MCF 10A (cell line): ENCODE data around the gene GTF2IRD1. TPM values are rescaled to one million over a fixed set of nuclear protein-coding genes. Genes with fewer than 3 reads are reported as not detected.

Source experiments
- Bru-seq: library from RNA; stranded (reverse); fragments of 400-500 nt; gene quantifications from one replicate; lab custom pipeline; 2021; lab: Mats Ljungman, UMichigan
- BruChase-seq, 2 experiments: library from RNA; stranded (reverse); fragments of 400-500 nt; gene quantifications; one replicate each; lab custom pipeline; 2021; lab: Mats Ljungman, UMichigan
- BruUV-seq: library from RNA; stranded (reverse); fragments of 400-500 nt; replicated peaks from 2 replicates; lab custom pipeline; 2021; lab: Mats Ljungman, UMichigan
- CTCF ChIA-PET: fragments of 300-600 bp; sonication (Branson Sonifier 250); formaldehyde crosslinking; extraction: SDS; loops from one replicate; lab custom pipeline; 2021; ENCODE audit warnings: antibody characterized with exemption, inconsistent platforms; lab: Yijun Ruan, JAX
- POLR2A ChIA-PET: fragments of 300-600, 350-650 bp; sonication (Branson Sonifier 250); formaldehyde crosslinking; extraction: SDS; loops from one replicate; lab custom pipeline; 2020; ENCODE audit warnings: antibody characterized with exemption, inconsistent platforms; lab: Yijun Ruan, JAX
- DNase-seq: peaks from one replicate; pipeline ENCODE4 v3.0.0-alpha.2; 2018; ENCODE audit not compliant: unreplicated experiment
- H3K27ac Mint-ChIP-seq: one replicate; pipeline ENCODE4 v1.8.0; 2022; ENCODE audit warnings: mild to moderate bottlenecking, low read depth, mixed read lengths; ENCODE audit not compliant: unreplicated experiment
- H3K27me3 Mint-ChIP-seq: one replicate; pipeline ENCODE4 v1.8.0; 2022; ENCODE audit warnings: mixed read lengths; ENCODE audit not compliant: insufficient read depth, unreplicated experiment
- H3K36me3 Mint-ChIP-seq: one replicate; pipeline ENCODE4 v1.8.0; 2022; ENCODE audit warnings: mild to moderate bottlenecking, moderate library complexity, mixed read lengths; ENCODE audit not compliant: insufficient read depth, unreplicated experiment
- H3K4me1 Mint-ChIP-seq: one replicate; pipeline ENCODE4 v1.8.0; 2022; ENCODE audit warnings: mixed read lengths; ENCODE audit not compliant: insufficient read depth, unreplicated experiment
- H3K4me3 Mint-ChIP-seq: one replicate; pipeline ENCODE4 v1.8.0; 2022; ENCODE audit warnings: mild to moderate bottlenecking, moderate library complexity, mixed read lengths; ENCODE audit not compliant: unreplicated experiment
- H3K9me3 Mint-ChIP-seq: one replicate; pipeline ENCODE4 v1.8.0; 2022; ENCODE audit warnings: mixed read lengths; ENCODE audit not compliant: unreplicated experiment
- intact Hi-C: fragments of 100-400 bp; cut with micrococcal nuclease; formaldehyde crosslinking; loops from 2 replicates; pipeline ENCODE4 v1.14.1; 2022
- long read RNA-seq: library from polyadenylated mRNA; stranded (forward); transcript quantifications from one replicate; pipeline ENCODE4 v2.0.0, GENCODE V29; 2022
- total RNA-seq: library from RNA; stranded (reverse); gene quantifications from 2 replicates; pipeline ENCODE4 v1.2.3, GENCODE V29; 2022
- TF ChIP-seq, protein P1 (sequence below): fragments of 200-600 bp; IDR thresholded peaks from one replicate; pipeline ENCODE4 v1.8.0; 2022; ENCODE audit warnings: antibody characterized with exemption, mild to moderate bottlenecking; ENCODE audit not compliant: unreplicated experiment

GTF2IRD1 gene
- total RNA-seq = 77.6 and 83.1 TPM in 2 replicates
- Bru-seq, nascent RNA = percentile 75 among the genes with signal in this experiment
- BruChase-seq, experiment 1, labeled RNA remaining after a 6-hour chase = percentile 77 among the genes with signal in this experiment
- BruChase-seq, experiment 2, labeled RNA remaining after a 2-hour chase = percentile 75 among the genes with signal in this experiment
- long read RNA-seq, transcript GTF2IRD1-202 (27 exons, 3,077 nt) = major isoform, 25 of 95 reads
- long read RNA-seq, transcript GTF2IRD1-201 (27 exons, 3,430 nt) = minor isoform, 23 of 95 reads
- long read RNA-seq, partial matches to known transcripts = 30 of 95 reads
- long read RNA-seq, other reads (novel, unspliced or antisense) = 17 of 95 reads

- DNase-seq = peak; percentile 76
- Mint-ChIP-seq H3K27ac (peak within 1 kb of the TSS; percentile 88), H3K4me1 (peaks cover 29% of the 10 kb centered on the region), H3K27me3 (no peaks in the 10 kb centered on the region), H3K36me3 (peaks cover 8% of the 10 kb centered on the region), H3K9me3 (no peaks in the 10 kb centered on the region), H3K4me3 (peak within 1 kb of the TSS; percentile 71)
- TF ChIP-seq, protein P1, sequence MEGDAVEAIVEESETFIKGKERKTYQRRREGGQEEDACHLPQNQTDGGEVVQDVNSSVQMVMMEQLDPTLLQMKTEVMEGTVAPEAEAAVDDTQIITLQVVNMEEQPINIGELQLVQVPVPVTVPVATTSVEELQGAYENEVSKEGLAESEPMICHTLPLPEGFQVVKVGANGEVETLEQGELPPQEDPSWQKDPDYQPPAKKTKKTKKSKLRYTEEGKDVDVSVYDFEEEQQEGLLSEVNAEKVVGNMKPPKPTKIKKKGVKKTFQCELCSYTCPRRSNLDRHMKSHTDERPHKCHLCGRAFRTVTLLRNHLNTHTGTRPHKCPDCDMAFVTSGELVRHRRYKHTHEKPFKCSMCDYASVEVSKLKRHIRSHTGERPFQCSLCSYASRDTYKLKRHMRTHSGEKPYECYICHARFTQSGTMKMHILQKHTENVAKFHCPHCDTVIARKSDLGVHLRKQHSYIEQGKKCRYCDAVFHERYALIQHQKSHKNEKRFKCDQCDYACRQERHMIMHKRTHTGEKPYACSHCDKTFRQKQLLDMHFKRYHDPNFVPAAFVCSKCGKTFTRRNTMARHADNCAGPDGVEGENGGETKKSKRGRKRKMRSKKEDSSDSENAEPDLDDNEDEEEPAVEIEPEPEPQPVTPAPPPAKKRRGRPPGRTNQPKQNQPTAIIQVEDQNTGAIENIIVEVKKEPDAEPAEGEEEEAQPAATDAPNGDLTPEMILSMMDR = no peak
- intact Hi-C loops = loop anchor here (2.0 to 10.0 kb wide), 2 partner anchors 91 to 205 kb away; no protein-coding TSS in a partner anchor
- no TSS peak for BruUV-seq
- ChIA-PET CTCF (interaction anchor here (1.7 kb wide), 1 partner anchor 91 kb away, joined by 4 read pairs; no protein-coding TSS in a partner anchor), POLR2A (interaction anchor here (0.5 to 6.6 kb wide), 4 partner anchors 27 to 207 kb away, joined by 3 to 101 read pairs (median 5); no protein-coding TSS in a partner anchor)
These were observed at the start of gene GTF2IRD1 for GRCh38 chr7:74453322-74454011. Gene GTF2IRD1 (plus strand): TSS chr7:74453906. CDS start chr7:74508081, 54,175 bp downstream.

DNA sequence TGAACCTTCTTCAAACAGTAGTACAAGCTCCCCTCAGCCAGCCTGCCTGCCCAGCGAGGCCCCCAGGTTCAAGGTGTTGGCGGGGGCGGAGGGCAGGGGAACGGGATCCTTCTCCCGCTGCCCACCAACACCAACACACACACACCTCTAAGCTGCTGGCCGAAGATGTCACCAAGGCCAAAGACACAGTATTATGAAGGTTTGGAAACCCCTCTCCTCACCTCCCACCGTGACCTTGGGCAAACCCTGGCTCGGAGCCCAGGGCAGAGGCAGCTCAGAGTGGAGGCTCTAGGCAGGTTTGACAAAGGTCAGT is 49.4 kb upstream of the GTF2IRD1 start:
- CTCF ChIA-PET = interaction anchor here (0.5 to 3.9 kb wide), 3 partner anchors 198 to 372 kb away, joined by 3 to 24 read pairs (median 3); no protein-coding TSS in a partner anchor
- DNase-seq = no peak
- Mint-ChIP-seq H3K27ac (no peak overlapping the region), H3K4me1 (no peaks in the 10 kb centered on the region), H3K4me3 (no peak overlapping the region), H3K36me3 (peaks cover 23% of the 10 kb centered on the region), H3K9me3 (no peaks in the 10 kb centered on the region), H3K27me3 (no peaks in the 10 kb centered on the region)
- BruUV-seq = no TSS peak
- TF ChIP-seq, protein P1 = no peak
- intact Hi-C loops = loop anchor here (5.0 kb wide), 1 partner anchor 352 kb away; no protein-coding TSS in a partner anchor
- POLR2A ChIA-PET = no interaction called here

- H3K9me3 Mint-ChIP-seq = no peaks in the 10 kb centered on the region
- no peak overlapping the region for H3K4me3 Mint-ChIP-seq
- CTCF ChIA-PET = interaction anchor here (0.5 to 4.0 kb wide), 6 partner anchors 12 to 372 kb away, joined by 3 to 25 read pairs (median 6); no protein-coding TSS in a partner anchor
- no TSS peak for BruUV-seq
- H3K27me3 Mint-ChIP-seq = no peaks in the 10 kb centered on the region
- H3K4me1 Mint-ChIP-seq = no peaks in the 10 kb centered on the region
- POLR2A ChIA-PET = no interaction called here
- no peak for DNase-seq
- intact Hi-C loops = loop anchor here (5.0 kb wide), 1 partner anchor 352 kb away; no protein-coding TSS in a partner anchor
- TF ChIP-seq, protein P1 = no peak
- peaks cover 23% of the 10 kb centered on the region for H3K36me3 Mint-ChIP-seq
- no peak overlapping the region for H3K27ac Mint-ChIP-seq
These were observed 49.0 kb upstream of the GTF2IRD1 start for GRCh38 chr7:74404741-74405140.
